Progenitor cell of endocrine pancreas (in vitro differentiated cells): Measurements from ENCODE around the gene MTRF1. TPM values are rescaled to one million over a fixed set of nuclear protein-coding genes. Genes with fewer than 3 reads are reported as not detected.

Experiments
- DNase-seq: peaks from one replicate; pipeline ENCODE4 v3.0.0; 2021; ENCODE audit warnings: low spot score; ENCODE audit not compliant: unreplicated experiment
- H3K27ac Mint-ChIP-seq: 2 replicates; pipeline ENCODE4 v1.8.0; 2021; ENCODE audit warnings: mild to moderate bottlenecking, moderate library complexity, mixed read lengths
- H3K27me3 Mint-ChIP-seq: 2 replicates; pipeline ENCODE4 v1.8.0; 2021; ENCODE audit warnings: mixed read lengths
- H3K36me3 Mint-ChIP-seq: 2 replicates; pipeline ENCODE4 v1.8.0; 2022; ENCODE audit warnings: mixed read lengths; ENCODE audit not compliant: insufficient read depth
- H3K4me1 Mint-ChIP-seq: 2 replicates; pipeline ENCODE4 v1.8.0; 2021; ENCODE audit warnings: low read depth, mixed read lengths
- H3K4me3 Mint-ChIP-seq: 2 replicates; pipeline ENCODE4 v1.8.0; 2021; ENCODE audit warnings: low read depth, mild to moderate bottlenecking, moderate library complexity, mixed read lengths
- H3K9me3 Mint-ChIP-seq: 2 replicates; pipeline ENCODE4 v1.8.0; 2021; ENCODE audit warnings: low read depth, mixed read lengths
- CTCF ChIP-seq: fragments of 200-600 bp; sonication (generic); IDR thresholded peaks from one replicate; pipeline ENCODE4 v1.5.0; 2021; ENCODE audit warnings: antibody characterized with exemption, mild to moderate bottlenecking; ENCODE audit not compliant: unreplicated experiment
- total RNA-seq: library from RNA; stranded (reverse); gene quantifications from 2 replicates; pipeline ENCODE4 v1.2.1, GENCODE V29; 2021

Gene MTRF1
- total RNA-seq, 1 donor from 2014 or later: 22.2 TPM

GRCh38 chr13:41196620-41197019 lies 66.8 kb downstream of the MTRF1 start:
- Mint-ChIP-seq H3K9me3 (peaks cover 8% of the 10 kb centered on the region), H3K36me3 (peaks cover 15% of the 10 kb centered on the region), H3K4me3 (no peak overlapping the region), H3K4me1 (peaks cover 9% of the 10 kb centered on the region), H3K27me3 (no peaks in the 10 kb centered on the region), H3K27ac (no peak overlapping the region)
- TF ChIP-seq CTCF: no peak
- DNase-seq: no peak

- no peaks in the 10 kb centered on the region for H3K27me3 Mint-ChIP-seq
- H3K36me3 Mint-ChIP-seq: peaks cover 15% of the 10 kb centered on the region
- TF ChIP-seq CTCF: no peak
- H3K4me1 Mint-ChIP-seq: peaks cover 10% of the 10 kb centered on the region
- DNase-seq: no peak
- peaks cover 8% of the 10 kb centered on the region for H3K9me3 Mint-ChIP-seq
- H3K4me3 Mint-ChIP-seq: no peak overlapping the region
- H3K27ac Mint-ChIP-seq: no peak overlapping the region
Measured at GRCh38 chr13:41196011-41196410, 67.4 kb downstream of the MTRF1 start.

- Mint-ChIP-seq H3K9me3 (peaks cover 8% of the 10 kb centered on the region), H3K4me3 (peak within 1 kb of the TSS; percentile 89), H3K4me1 (peaks cover 12% of the 10 kb centered on the region), H3K27me3 (no peaks in the 10 kb centered on the region), H3K27ac (peak within 1 kb of the TSS; percentile 98), H3K36me3 (peaks cover 22% of the 10 kb centered on the region)
- TF ChIP-seq CTCF: no peak
- DNase-seq: peak; percentile 84
Measured at GRCh38 chr13:41193919-41194824, 69.2 kb downstream of the MTRF1 start, which contains the start of gene KBTBD7. Gene KBTBD7 (minus strand): TSS chr13:41194569. CDS start chr13:41194257, 312 bp downstream.

GRCh38 chr13:41193469-41193868 lies 69.9 kb downstream of the MTRF1 start:
- no peak for TF ChIP-seq CTCF
- Mint-ChIP-seq H3K36me3 (peaks cover 22% of the 10 kb centered on the region), H3K4me3 (peak overlapping the region; percentile 89), H3K4me1 (peaks cover 12% of the 10 kb centered on the region), H3K9me3 (peaks cover 8% of the 10 kb centered on the region), H3K27me3 (no peaks in the 10 kb centered on the region), H3K27ac (peak overlapping the region; percentile 98)
- DNase-seq: no peak

- H3K9me3 Mint-ChIP-seq: peaks cover 8% of the 10 kb centered on the region
- no peak for TF ChIP-seq CTCF
- H3K4me3 Mint-ChIP-seq: no peak overlapping the region
- no peaks in the 10 kb centered on the region for H3K27me3 Mint-ChIP-seq
- H3K36me3 Mint-ChIP-seq: peaks cover 20% of the 10 kb centered on the region
- DNase-seq: no peak
- no peak overlapping the region for H3K27ac Mint-ChIP-seq
- H3K4me1 Mint-ChIP-seq: peaks cover 9% of the 10 kb centered on the region
Measured at GRCh38 chr13:41188584-41188983, 74.8 kb downstream of the MTRF1 start.
